BJ (cell line): ENCODE data around the gene MACIR. TPM values are rescaled to one million over a fixed set of nuclear protein-coding genes. Genes with fewer than 3 reads are reported as not detected.

Source experiments
- CTCF ChIA-PET: fragments of 350-600 bp; formaldehyde crosslinking; extraction: SDS; loops from one replicate; lab custom pipeline; 2021; ENCODE audit warnings: antibody characterized with exemption, inconsistent platforms; lab: Yijun Ruan, JAX
- POLR2A ChIA-PET: fragments of 300-600 bp; sonication (Branson Sonifier 250); formaldehyde crosslinking; extraction: SDS; loops from one replicate; lab custom pipeline; 2021; ENCODE audit warnings: antibody characterized with exemption; lab: Charles Lee
- DNase-seq: peaks from one replicate; pipeline ENCODE4 v3.0.0-alpha.2; 2011; ENCODE audit warnings: low read depth
- H3K27me3 ChIP-seq: 2 replicates; pipeline ENCODE4 v1.6.0; 2011; ENCODE audit warnings: low read length; ENCODE audit not compliant: control insufficient read depth, insufficient read depth
- H3K36me3 ChIP-seq: 2 replicates; pipeline ENCODE4 v1.5.1; 2011; ENCODE audit warnings: low read length; ENCODE audit not compliant: control insufficient read depth, insufficient read depth
- H3K4me3 ChIP-seq: 2 replicates; pipeline ENCODE4 v1.5.1; 2011; ENCODE audit warnings: low read depth, mild to moderate bottlenecking, control low read depth, low read length
- CTCF ChIP-seq: IDR thresholded peaks from 2 replicates; pipeline ENCODE4 v1.5.1; 2011; ENCODE audit warnings: low read depth, mild to moderate bottlenecking, control low read depth, inconsistent platforms, low read length, moderate library complexity; ENCODE audit not compliant: insufficient read depth
- polyA plus RNA-seq: library from polyadenylated mRNA; depleted of rRNA; stranded (reverse); fragments of >200 nt; gene quantifications from 2 replicates; pipeline ENCODE4 v1.2.3, GENCODE V29; 2011

MACIR gene
- polyA plus RNA-seq, 1 experiment: 29.1 TPM

DNA sequence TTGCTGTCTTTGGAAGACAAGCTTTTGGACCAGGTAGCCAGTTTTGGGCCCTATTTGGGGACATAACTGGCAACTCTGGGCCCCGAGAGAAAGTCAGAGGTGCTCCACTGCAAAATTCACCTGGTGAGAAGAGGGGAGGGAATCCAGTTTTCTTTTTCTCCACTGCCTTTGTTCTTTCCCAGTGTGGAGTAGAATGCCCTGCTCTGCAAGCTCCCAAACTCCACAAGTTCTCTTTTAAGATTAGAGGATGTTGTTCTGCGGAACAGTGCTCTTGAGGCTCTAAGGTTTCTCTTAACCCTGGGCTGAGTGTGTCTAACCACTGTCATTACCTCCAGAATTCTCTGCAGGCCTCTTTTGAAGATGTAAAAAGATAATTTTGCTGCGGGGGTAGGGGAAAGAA, 25.3 kb downstream of the MACIR start:
- TF ChIP-seq CTCF: no peak
- no peak overlapping the region for H3K4me3 ChIP-seq
- no peaks in the 10 kb centered on the region for H3K27me3 ChIP-seq
- POLR2A ChIA-PET: no interaction called here
- H3K36me3 ChIP-seq: peaks cover 1% of the 10 kb centered on the region; the same call in 1 of the 2 replicates
- no peak for DNase-seq
- CTCF ChIA-PET: no interaction called here

- DNase-seq: no peak
- ChIA-PET CTCF (interaction anchor here (0.7 kb wide), 1 partner anchor 80 kb away, joined by 3 read pairs; no protein-coding TSS in a partner anchor), POLR2A (interaction anchor here (0.7 kb wide), 1 partner anchor 81 kb away, joined by 3 read pairs; no protein-coding TSS in a partner anchor)
- no peak for TF ChIP-seq CTCF
- Histone ChIP-seq H3K4me3 (no peak overlapping the region), H3K27me3 (no peaks in the 10 kb centered on the region), H3K36me3 (peaks cover 1% of the 10 kb centered on the region; the same call in 1 of the 2 replicates)
These were observed 28.1 kb downstream of the MACIR start for GRCh38 chr5:103286622-103287021.

DNA sequence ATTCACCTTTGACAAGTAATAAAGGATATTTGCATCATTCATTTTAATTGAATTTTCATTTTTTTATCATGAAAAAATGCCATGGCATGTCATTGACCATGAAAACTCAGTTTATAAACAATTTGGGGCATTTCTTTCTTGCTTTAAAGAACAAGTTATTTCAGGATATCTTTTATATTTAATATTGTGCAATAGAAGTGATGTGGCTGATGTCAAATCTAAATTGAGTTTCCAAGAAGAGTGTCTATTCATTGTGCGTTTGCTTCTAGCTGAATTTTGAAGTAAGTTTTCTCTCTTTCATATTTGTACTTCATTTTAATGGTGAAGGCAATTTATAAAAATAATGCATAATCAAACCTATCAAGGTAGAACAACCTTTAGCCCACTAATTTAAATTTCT, 30.5 kb downstream of the MACIR start:
- no peak for TF ChIP-seq CTCF
- Histone ChIP-seq H3K4me3 (no peak overlapping the region), H3K27me3 (no peaks in the 10 kb centered on the region), H3K36me3 (no peaks in the 10 kb centered on the region)
- no peak for DNase-seq
- ChIA-PET POLR2A (interaction anchor here (0.5 kb wide), 1 partner anchor 41 kb away, joined by 9 read pairs; no protein-coding TSS in a partner anchor), CTCF (interaction anchor here (1.3 to 1.7 kb wide), 3 partner anchors 9 to 752 kb away, joined by 3 to 4 read pairs (median 3); no protein-coding TSS in a partner anchor)

GRCh38 chr5:103290846-103291245, 32.3 kb downstream of the MACIR start:
- no peaks in the 10 kb centered on the region for H3K27me3 ChIP-seq
- ChIA-PET POLR2A (no interaction called here), CTCF (interaction anchor here (1.0 kb wide), 1 partner anchor 11 kb away, joined by 3 read pairs; no protein-coding TSS in a partner anchor)
- no peaks in the 10 kb centered on the region for H3K36me3 ChIP-seq
- no peak for TF ChIP-seq CTCF
- no peak overlapping the region for H3K4me3 ChIP-seq
- no peak for DNase-seq

- no peaks in the 10 kb centered on the region for H3K27me3 ChIP-seq
These were observed 33.0 kb downstream of the MACIR start for GRCh38 chr5:103291606-103292005.

More at GRCh38 chr5:103291606-103292005, 33.0 kb downstream of the MACIR start:
- POLR2A ChIA-PET: no interaction called here
- CTCF ChIA-PET: interaction anchor here (1.0 kb wide), 1 partner anchor 10 kb away, joined by 3 read pairs; no protein-coding TSS in a partner anchor
- TF ChIP-seq CTCF: no peak
- Histone ChIP-seq H3K36me3 (no peaks in the 10 kb centered on the region), H3K4me3 (no peak overlapping the region)
- no peak for DNase-seq
